Activated CD4-positive, alpha-beta T cell treated with anti-CD3 and anti-CD28 coated beads for 36 hours (primary cell): Measurements from ENCODE around the gene APOBEC4. TPM values are rescaled to one million over a fixed set of nuclear protein-coding genes. Genes with fewer than 3 reads are reported as not detected.

Experiments used
- ATAC-seq: fragments of 200-7000 bp; cut with Tn5 transposase; one replicate; pipeline ENCODE4 v1.10.0; 2021; ENCODE audit warnings: mild to moderate bottlenecking, moderate library complexity
- CTCF ChIA-PET: fragments of 350-600 bp; sonication (Branson Sonifier 250); formaldehyde crosslinking; loops from one replicate; lab custom pipeline; 2021; ENCODE audit warnings: antibody characterized with exemption; lab: Charles Lee
- POLR2A ChIA-PET: fragments of 350-600 bp; sonication (Branson Sonifier 250); formaldehyde crosslinking; loops from one replicate; lab custom pipeline; 2021; ENCODE audit warnings: antibody characterized with exemption, inconsistent platforms; lab: Charles Lee
- DNase-seq: peaks from one replicate; pipeline ENCODE4 v3.0.0-alpha.2; 2020
- H3K27ac Mint-ChIP-seq: one replicate; pipeline ENCODE4 v1.8.0; 2021; ENCODE audit warnings: mixed read lengths
- H3K27me3 Mint-ChIP-seq: one replicate; pipeline ENCODE4 v1.8.0; 2021; ENCODE audit warnings: mixed read lengths
- H3K36me3 Mint-ChIP-seq: one replicate; pipeline ENCODE4 v1.8.0; 2021; ENCODE audit warnings: low read depth, mixed read lengths
- H3K4me1 Mint-ChIP-seq: one replicate; pipeline ENCODE4 v1.8.0; 2021; ENCODE audit warnings: mixed read lengths
- H3K4me3 Mint-ChIP-seq: one replicate; pipeline ENCODE4 v1.8.0; 2021; ENCODE audit warnings: mild to moderate bottlenecking, moderate library complexity, mixed read lengths
- H3K9me3 Mint-ChIP-seq: one replicate; pipeline ENCODE4 v1.8.0; 2021; ENCODE audit warnings: low read depth, mixed read lengths
- intact Hi-C, 2 experiments: fragments of 100-400 bp; cut with DNase I in 1 of 2; cut with micrococcal nuclease in 1 of 2; formaldehyde crosslinking; loops; one replicate each; pipeline versions ENCODE4 v1.14.2 to v1.15.1; 2022 to 2024; cut with DNase I, micrococcal nuclease
- total RNA-seq, 2 experiments: library from RNA; stranded (reverse); gene quantifications; one replicate each; pipeline ENCODE4 v1.2.3, GENCODE V29; 2021

The APOBEC4 gene
- total RNA-seq, 2 experiments from 2014 or later = not detected

DNA sequence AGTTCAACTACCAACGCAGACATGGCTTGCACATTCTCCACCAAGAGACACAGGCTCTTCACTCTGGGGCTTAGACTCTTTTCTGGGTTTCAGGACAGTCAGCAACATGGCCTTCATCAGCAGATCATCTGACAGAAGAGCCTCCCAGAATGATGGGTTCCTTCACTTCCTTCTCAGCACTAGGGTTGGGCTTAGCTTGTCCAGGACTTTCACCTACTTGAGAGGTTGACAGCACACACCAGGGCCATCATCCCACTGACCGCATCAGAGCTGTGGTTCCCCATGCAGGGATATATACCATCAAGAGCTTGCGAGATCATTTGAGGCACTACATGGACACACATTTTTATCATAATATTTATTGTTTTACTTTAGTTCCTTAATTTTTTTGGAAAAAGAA is 52.5 kb downstream of the APOBEC4 start:
- ATAC-seq = no peak
- Mint-ChIP-seq H3K27ac (no peak overlapping the region), H3K27me3 (peaks cover 3% of the 10 kb centered on the region), H3K9me3 (no peaks in the 10 kb centered on the region), H3K4me1 (peaks cover 10% of the 10 kb centered on the region), H3K4me3 (no peak overlapping the region), H3K36me3 (no peaks in the 10 kb centered on the region)
- DNase-seq = no peak
- CTCF ChIA-PET = no interaction called here
- intact Hi-C loops = no loop called here
- POLR2A ChIA-PET = no interaction called here

- ATAC-seq = no peak
- no peak overlapping the region for H3K27ac Mint-ChIP-seq
- CTCF ChIA-PET = interaction anchor here (0.7 kb wide), 1 partner anchor 9 kb away, joined by 3 read pairs; no protein-coding TSS in a partner anchor
- H3K36me3 Mint-ChIP-seq = no peaks in the 10 kb centered on the region
- intact Hi-C loops = no loop called here
- H3K27me3 Mint-ChIP-seq = peaks cover 3% of the 10 kb centered on the region
- H3K4me1 Mint-ChIP-seq = peaks cover 10% of the 10 kb centered on the region
- no peak for DNase-seq
- POLR2A ChIA-PET = no interaction called here
- no peak overlapping the region for H3K4me3 Mint-ChIP-seq
- no peaks in the 10 kb centered on the region for H3K9me3 Mint-ChIP-seq
Measured at GRCh38 chr1:183600136-183600535, 53.0 kb downstream of the APOBEC4 start.

DNA sequence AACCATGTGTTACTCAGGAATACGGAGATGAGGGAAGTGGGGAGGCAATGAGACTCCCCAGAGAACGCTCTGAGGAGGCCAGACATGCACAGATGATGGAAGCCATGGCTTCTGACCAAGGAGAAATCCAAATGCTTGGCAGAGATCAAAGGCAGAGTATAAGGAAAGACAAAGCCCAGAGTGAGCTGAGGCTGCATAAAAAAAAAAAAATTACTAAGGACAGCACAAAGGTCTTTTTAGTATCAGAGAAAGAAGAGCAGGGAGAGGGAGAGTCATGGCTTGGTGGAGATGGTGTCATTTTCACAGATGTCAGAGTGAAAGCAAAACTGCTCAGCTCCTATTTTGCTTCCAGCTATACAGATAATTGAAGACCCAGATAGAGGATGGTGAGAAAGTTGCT is 54.7 kb downstream of the APOBEC4 start:
- no peaks in the 10 kb centered on the region for H3K36me3 Mint-ChIP-seq
- no peak overlapping the region for H3K27ac Mint-ChIP-seq
- H3K27me3 Mint-ChIP-seq = no peaks in the 10 kb centered on the region
- intact Hi-C loops = no loop called here
- DNase-seq (no peak), ATAC-seq (peak; percentile 92)
- POLR2A ChIA-PET = no interaction called here
- no peaks in the 10 kb centered on the region for H3K9me3 Mint-ChIP-seq
- H3K4me1 Mint-ChIP-seq = peaks cover 10% of the 10 kb centered on the region
- CTCF ChIA-PET = interaction anchor here (0.9 to 2.0 kb wide), 5 partner anchors 12 to 318 kb away, joined by 3 to 7 read pairs (median 3); no protein-coding TSS in a partner anchor
- H3K4me3 Mint-ChIP-seq = no peak overlapping the region

DNA sequence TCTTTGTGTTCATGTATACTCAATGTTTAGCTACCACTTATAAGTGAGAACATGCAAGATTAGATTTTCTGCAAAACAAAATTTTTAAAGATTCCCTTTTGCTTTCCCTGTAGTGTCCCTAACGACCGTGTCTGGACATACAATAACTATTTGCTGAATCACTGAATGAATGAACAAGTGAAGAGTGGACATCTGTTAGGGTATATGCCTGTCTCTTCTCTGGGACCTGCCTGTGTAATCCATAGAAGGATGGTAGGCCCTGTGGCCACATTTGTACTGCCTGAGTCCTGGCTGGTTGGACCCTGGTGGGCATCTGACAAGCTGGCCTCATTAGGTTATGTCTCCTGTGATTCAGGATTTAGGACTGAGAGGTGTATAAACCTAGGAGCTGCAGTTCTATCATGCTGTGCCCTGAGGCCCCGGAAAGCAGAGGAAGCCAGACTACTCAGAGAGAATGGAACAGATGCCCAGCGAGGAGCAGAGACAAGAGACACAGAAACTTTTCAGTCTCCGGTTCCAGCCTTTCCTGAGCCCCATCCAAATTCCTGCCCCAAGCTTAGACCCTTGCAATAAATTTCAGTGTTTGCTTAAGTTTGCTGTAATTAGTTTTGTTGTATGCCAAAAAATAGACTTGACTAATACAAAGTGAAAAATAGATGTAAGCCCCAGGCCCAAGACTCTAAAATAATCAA is 55.3 kb downstream of the APOBEC4 start:
- DNase-seq = no peak
- Mint-ChIP-seq H3K36me3 (no peaks in the 10 kb centered on the region), H3K9me3 (no peaks in the 10 kb centered on the region), H3K4me1 (peaks cover 16% of the 10 kb centered on the region), H3K27ac (no peak overlapping the region), H3K27me3 (no peaks in the 10 kb centered on the region), H3K4me3 (no peak overlapping the region)
- ChIA-PET POLR2A (no interaction called here), CTCF (interaction anchor here (0.9 to 2.0 kb wide), 4 partner anchors 12 to 318 kb away, joined by 3 to 7 read pairs (median 4); no protein-coding TSS in a partner anchor)
- intact Hi-C loops = no loop called here
- ATAC-seq = no peak

- H3K4me1 Mint-ChIP-seq = peaks cover 24% of the 10 kb centered on the region
- no peak overlapping the region for H3K27ac Mint-ChIP-seq
- intact Hi-C loops = no loop called here
- no peaks in the 10 kb centered on the region for H3K36me3 Mint-ChIP-seq
- ChIA-PET POLR2A (interaction anchor here (0.6 kb wide), 1 partner anchor 105 kb away, joined by 7 read pairs; no protein-coding TSS in a partner anchor), CTCF (interaction anchor here (0.6 kb wide), 1 partner anchor 60 kb away, joined by 3 read pairs; no protein-coding TSS in a partner anchor)
- H3K9me3 Mint-ChIP-seq = no peaks in the 10 kb centered on the region
- no peaks in the 10 kb centered on the region for H3K27me3 Mint-ChIP-seq
- no peak overlapping the region for H3K4me3 Mint-ChIP-seq
- DNase-seq (no peak), ATAC-seq (no peak)
Measured at GRCh38 chr1:183596500-183596899, 56.6 kb downstream of the APOBEC4 start.

Other genes starting within 250 kb of the APOBEC4 start
- not detected for gene NMNAT2, start 234.9 kb downstream of the APOBEC4 start, total RNA-seq
- 10 to 100 TPM; 56.6 to 62.1 TPM for gene SMG7, start 180.8 kb downstream of the APOBEC4 start, total RNA-seq
- 1 to 10 TPM; 8.7 to 9.0 TPM for gene NCF2, start 62.9 kb downstream of the APOBEC4 start, total RNA-seq
- gene ARPC5, start 17.5 kb downstream of the APOBEC4 start, total RNA-seq = 100 to 1,000 TPM; 115 to 165 TPM
- 1 to 10 TPM; 2.0 TPM for gene RGL1, start 151.8 kb upstream of the APOBEC4 start, total RNA-seq